C4-2B (cell line): ENCODE measurements around the gene AIFM3.

ENCODE experiments used
- H3K27ac ChIP-seq: fragments of 450-650 bp; 2 replicates; pipeline ENCODE4 v1.5.1; 2017
- CTCF ChIP-seq: fragments of 450-650 bp; conservative IDR thresholded peaks from 2 replicates; pipeline ENCODE4 v1.5.1; 2017; ENCODE audit warnings: mild to moderate bottlenecking
- ZFX ChIP-seq: fragments of 450-650 bp; IDR thresholded peaks from 2 replicates; pipeline ENCODE4 v1.6.1; 2017

Gene AIFM3

GRCh38 chr22:20980523-20980922, 13.5 kb downstream of the AIFM3 start:
- H3K27ac ChIP-seq, result no peak overlapping the region
- TF ChIP-seq CTCF (no peak), ZFX (no peak)

- TF ChIP-seq CTCF, result no peak
- TF ChIP-seq ZFX, result no peak
- H3K27ac ChIP-seq, result peak overlapping the region; percentile 93
Measured at GRCh38 chr22:20980938-20981722, 14.1 kb downstream of the AIFM3 start.

GRCh38 chr22:20981787-20982562, 14.9 kb downstream of the AIFM3 start, which contains the start of gene LZTR1:
Gene LZTR1, plus strand, starts transcription at chr22:20982297. Its CDS starts 75 bp downstream, at chr22:20982372.
- TF ChIP-seq ZFX, result peak; percentile 98
- no peak; the same call in 1 of the 2 replicates for TF ChIP-seq CTCF
- peak within 1 kb of the TSS; percentile 93 for H3K27ac ChIP-seq

- peak overlapping the region; percentile 93 for H3K27ac ChIP-seq
Measured at GRCh38 chr22:20982563-20982882, 15.5 kb downstream of the AIFM3 start.

GRCh38 chr22:20983081-20983771, 16.2 kb downstream of the AIFM3 start:
- TF ChIP-seq CTCF (no peak), ZFX (no peak)
- peak overlapping the region; percentile 93 for H3K27ac ChIP-seq

More at GRCh38 chr22:20982563-20982882, 15.5 kb downstream of the AIFM3 start:
- TF ChIP-seq ZFX (no peak), CTCF (no peak)

- H3K27ac ChIP-seq, result no peak overlapping the region
- no peak for TF ChIP-seq ZFX
- TF ChIP-seq CTCF, result no peak
Measured at GRCh38 chr22:20985720-20986119, 18.7 kb downstream of the AIFM3 start.

- TF ChIP-seq ZFX (no peak), CTCF (no peak)
- no peak overlapping the region for H3K27ac ChIP-seq
Measured at GRCh38 chr22:20986365-20986764, 19.3 kb downstream of the AIFM3 start.
